GM18909 (cell line): ENCODE data around the gene ZNF497.
"Not testable (repeated sequence)": the region's sequence is repeated elsewhere in the genome, so short reads cannot be mapped to it uniquely, and the experiment has no call there.

Source experiments
- ATAC-seq: cut with Tn5 transposase; IDR thresholded peaks from one replicate; pipeline ENCODE4 v1.9.1; 2021; ENCODE audit warnings: mild to moderate bottlenecking; ENCODE audit not compliant: unreplicated experiment, poor library complexity

Gene ZNF497

DNA sequence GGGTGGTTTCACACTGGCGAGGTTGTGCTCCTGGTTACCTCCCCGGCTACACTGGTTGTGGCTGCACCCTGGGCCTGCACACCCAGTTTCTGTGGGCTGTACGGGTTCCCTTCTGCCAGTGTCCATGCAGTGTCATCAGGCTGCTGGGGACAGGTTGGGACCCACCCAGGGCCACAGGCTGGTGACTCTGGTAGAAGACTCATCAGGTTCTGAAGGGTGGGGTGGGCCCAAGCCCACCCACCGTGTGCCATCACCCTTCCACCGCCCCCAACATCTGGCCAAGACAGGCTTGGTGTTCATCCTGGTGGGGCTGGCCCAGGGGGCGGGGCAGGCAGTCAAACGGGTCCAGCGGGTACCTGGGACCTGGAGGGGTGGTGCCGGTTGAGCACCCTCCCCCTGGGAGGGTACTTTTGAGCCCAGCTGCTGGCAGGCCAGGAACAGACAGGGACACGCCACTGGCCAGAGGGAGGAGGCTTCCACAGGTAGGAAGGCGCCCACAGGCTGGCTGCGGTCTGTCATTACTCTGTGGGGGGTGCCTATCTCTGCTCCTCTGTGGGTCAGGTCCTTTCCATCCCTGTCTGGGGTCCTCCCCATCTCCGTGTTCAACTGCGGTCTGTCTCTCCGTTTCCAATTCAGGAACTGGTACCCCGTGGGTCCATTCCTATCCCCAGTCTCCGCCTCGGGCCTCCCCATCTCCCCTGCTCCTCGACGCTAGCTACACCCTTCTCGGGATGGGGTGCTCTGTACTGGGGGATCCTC lies 32.8 kb upstream of the ZNF497 start, which contains the start of gene RNF225:
Gene RNF225, plus strand, starts transcription at position 437 of the 759 bp plus-strand sequence. CDS start 434 bp downstream, outside the sequence.
- ATAC-seq: no peak

DNA sequence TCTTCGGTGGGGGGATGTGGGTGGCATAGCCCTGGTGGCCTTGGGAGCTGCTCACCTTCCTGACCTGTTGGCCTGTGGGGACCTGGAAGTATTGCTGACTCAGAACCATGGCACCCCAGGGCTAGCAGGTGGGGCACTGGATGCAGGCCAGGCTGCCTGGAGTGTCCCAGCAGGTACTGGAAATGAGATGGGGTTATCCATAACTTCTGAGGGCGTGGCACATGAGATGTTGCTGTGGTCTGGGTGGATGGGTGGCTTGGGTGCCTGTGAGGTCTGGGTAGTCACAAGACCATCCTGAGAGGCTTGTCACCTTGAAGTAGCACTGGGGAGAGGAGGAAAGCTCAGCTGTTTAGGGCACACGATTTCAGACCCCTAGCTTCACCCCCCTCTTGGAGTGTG lies 32.3 kb upstream of the ZNF497 start:
- ATAC-seq: no peak

DNA sequence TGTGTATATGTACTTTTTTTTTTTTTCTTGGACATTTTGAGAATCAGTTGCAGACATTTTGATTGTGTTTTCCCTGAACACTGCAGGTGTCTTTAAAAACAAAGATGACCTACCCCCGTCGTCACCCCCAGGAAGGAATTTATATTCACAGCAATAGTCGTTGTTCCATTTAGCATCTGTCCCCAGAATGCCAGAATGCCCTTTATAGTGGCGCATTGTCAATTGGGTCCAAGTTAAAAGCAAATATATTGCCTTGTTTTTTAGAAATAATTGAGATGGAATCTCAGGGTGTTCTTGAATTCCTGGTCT lies 31.1 kb upstream of the ZNF497 start:
- no peak for ATAC-seq

DNA sequence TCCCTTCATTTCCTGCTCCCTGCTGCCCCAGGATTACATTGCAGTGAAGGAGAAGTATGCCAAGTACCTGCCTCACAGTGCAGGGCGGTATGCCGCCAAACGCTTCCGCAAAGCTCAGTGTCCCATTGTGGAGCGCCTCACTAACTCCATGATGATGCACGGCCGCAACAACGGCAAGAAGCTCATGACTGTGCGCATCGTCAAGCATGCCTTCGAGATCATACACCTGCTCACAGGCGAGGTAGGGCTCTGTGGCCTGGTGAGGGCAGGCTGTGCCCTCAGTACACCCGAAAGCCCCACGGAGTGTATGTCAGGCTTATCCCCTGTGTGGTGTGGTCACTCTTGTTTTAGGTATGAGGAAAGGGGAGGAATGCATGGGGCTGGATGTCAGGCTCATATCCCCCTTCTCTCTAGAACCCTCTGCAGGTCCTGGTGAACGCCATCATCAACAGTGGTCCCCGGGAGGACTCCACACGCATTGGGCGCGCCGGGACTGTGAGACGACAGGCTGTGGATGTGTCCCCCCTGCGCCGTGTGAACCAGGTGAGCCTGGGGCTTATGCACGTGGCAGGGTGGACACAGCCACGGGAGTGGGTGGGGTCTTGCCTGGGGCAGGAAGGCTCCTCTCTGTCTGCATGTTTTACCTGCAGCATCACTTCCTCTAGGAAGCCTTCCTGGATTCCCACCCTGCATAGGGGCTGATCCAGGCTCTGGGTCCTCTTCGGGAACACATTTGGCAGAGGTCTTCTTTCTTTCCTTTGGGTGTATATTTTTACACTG lies 30.6 kb upstream of the ZNF497 start:
- no peak for ATAC-seq

DNA sequence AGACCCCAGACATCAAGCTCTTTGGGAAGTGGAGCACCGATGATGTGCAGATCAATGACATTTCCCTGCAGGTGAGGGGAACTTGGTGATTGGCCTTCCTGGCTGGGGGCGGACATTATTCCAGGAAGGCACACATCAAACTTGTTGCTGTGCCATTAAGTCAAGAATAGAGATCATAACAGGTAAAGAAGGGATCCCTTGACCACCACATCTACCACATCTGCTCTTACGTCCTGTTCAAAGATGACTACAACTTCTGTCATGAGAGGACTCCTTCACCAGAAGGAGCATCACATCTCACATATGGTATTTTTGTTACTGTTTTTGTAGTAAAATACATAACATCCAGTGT lies 25.6 kb upstream of the ZNF497 start:
- no peak for ATAC-seq

DNA sequence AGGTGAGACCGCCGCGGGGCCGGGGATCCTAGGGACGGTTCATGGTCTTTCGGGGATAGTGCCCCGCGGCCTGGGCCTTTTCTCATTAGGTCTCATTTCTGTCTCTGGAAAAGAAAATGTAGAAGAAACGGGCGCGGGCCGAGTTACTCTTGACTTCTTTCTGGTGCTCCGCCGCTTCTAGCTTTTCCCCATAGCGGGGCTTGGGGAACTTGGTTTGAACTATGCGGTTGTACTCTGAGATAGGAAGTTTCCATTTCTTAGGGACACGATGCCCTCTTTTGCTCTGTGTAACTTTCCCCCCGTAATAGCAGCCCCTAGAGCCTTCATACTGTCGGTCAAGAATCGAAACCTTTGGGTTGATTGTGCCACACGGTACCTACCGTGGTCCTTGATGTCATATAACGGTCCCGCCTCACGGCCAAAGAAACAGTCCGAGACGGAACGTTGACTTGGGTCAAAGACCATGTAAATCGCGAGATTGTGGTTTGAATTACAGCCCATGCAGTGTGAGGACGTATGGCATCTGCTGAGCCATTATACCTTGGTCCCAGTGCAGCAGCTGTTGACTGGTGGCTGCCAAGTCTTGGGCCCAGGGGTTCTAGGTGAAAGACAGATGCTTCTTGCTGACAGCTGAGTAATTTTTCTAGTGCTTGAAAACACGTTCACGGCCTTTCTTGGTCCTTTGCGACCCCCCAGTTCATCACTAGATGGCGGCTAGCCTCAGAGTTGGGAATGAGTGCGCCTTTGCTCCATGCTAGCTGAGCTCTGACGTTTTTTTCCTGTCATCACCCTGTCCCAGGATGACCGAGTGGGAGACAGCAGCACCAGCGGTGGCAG lies 25.0 kb upstream of the ZNF497 start:
- ATAC-seq: no peak

DNA sequence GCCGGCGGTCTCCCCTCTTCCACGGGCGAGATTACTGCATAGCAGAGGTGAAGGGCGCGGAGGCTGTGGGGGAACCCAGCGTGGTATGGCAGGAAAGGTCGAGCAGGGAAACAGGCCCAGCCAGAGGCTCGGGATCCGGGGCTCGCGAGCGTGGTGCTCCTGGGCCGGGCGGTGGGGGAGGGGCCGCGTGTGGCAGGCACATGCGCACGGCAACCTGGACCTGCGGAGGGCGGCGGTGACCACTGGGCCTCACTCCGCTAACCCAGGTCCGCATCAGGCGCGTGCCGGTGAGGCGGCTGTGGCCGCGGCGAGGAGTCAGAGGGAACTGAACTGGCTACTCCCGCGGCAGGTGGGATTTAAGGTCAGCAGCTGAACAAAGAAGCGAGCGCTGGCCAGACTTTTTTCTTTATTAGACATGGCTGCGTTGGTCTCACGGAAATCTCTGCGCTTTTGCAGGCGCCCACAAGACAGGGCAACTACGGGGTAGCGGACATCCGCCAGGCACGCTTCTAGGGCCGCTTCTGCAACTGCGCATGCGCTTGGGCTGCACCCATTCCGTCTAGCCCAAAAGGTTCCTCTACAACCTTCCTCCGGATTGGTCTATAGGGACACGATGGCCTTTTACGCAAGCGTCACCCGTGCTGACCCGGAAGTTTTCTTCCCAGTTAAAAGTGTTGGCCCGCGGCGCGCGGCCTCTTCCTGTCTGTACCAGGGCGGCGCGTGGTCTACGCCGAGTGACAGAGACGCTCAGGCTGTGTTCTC lies 24.2 kb upstream of the ZNF497 start, which contains the start of gene RPS5:
Gene RPS5, plus strand, starts transcription at position 694 of the 762 bp plus-strand sequence. CDS start 869 bp downstream, outside the sequence.
- peak; percentile 86 for ATAC-seq

DNA sequence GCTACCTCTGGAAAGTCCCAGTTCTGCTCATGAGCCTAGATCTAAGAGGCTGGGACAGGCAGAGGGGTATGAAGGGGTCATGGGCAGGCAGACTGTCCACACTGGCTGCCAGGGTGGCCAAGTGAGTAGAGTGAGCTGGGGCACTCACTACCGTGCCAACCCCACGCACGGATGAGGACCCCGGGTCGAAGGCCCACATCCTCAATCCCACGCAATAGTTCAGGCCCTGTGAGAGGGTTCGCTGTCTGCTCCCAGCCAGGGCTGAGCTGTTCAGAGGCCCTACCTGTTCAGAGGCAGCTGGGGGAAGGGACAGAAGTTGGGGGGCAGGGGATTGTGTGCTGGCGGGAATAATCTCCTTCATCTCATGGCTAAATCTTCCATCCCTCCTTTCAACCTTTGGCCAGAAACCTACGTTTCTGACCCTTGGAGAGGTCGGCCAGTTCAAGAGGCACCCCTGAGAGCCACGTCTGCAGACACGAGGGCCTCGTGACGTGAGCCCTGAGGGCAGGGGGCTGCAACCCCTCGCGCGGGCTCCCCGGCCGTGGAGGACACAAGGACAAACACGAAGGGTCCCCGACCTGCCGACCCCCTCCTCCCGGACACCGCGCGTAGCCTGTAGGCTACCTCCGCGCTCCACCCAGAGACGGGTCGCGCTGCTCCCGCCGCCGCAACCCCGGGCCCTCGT lies 23.5 kb upstream of the ZNF497 start:
- peak; percentile 12 for ATAC-seq

DNA sequence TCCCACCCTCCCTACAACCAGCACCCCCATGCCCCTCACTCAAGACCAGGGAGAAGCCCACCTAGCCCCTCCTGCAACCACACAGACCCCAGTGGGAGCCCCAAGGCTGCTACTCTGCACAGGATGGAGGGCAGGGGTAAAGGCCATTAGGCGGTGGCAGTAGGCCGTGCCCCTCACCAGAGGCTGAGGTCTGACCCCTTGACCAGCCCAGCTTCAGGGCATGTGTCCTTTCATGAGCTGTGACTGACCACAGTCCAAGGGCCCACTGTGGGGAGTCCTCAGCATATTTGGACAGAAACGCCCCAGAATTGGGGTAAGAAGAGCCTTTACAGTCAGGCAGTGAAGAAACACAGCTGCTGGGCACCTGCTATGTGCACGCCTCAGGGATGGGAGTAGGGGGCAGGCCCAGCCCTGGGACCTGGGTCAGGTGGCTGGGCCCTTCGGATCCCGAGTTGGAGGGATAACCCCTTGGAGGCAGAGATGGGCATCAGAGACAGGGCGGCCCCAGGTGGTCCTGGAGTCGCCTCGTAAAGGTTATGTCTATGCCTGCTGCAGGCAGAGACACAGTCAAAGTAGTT lies 22.9 kb upstream of the ZNF497 start:
- no peak for ATAC-seq

DNA sequence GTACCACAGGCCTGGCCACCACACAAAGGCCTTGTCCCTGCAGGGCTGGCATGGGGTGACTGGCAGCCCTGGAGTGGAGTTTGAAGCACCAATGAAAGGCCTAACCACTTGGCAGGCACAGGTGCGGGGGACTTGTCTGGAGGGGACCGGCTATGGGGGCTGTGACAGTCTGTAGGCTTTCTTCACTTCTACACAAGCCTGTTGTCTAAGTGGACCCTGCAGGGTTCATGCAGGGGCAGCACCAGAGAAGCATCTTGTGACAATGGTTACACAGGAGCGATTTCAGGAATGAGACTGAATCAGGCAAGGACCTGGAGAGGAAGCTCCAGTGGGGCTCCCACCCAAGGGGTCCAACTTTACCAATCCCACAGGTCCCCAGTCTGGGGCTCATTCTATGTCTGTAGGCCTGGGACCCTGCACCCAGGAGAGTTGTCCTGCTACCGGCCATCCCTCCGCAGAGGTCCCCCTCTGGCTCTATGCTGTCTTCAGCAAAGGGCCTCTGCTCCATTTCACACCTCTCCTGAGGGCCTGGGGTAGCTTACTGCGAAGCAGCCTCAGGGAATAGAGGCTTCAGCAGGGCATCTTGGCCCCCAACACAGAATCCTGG lies 20.5 kb upstream of the ZNF497 start:
- no peak for ATAC-seq

DNA sequence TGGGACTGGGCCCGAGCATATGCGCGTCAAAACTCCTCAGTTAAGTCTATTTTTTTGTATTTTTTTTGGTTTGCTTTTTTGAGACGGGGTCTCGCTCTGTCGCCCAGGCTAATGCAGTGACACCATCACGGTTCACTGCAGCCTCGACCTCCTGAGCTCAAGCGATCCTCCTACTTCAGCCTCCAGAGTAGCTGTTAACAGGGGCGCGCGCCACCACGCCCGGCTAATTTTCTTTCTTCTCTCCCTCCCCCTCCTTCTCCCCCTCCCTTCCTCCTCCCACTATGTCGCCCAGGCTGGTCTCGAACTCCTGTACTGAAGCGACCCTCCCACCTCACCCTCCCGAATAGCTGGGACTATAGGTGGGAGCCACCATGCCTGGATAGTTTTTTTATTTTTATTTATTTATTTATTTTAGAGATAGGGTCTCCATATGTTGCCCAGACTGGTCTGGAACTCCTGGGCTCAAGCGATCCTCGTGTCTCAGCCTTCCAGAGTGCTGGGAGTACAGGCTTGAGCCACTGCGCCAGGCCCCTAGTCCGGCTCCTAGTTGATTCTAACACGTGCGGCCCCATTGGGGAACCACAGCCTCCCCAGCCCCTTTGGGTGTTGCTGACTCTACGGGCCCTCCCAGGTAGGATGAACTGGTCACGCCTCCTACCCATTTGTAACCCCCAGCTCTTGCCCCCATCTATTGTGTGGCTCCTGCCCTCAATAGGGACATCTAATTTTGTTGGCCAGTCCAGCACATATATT lies 19.1 kb upstream of the ZNF497 start:
- no peak for ATAC-seq

DNA sequence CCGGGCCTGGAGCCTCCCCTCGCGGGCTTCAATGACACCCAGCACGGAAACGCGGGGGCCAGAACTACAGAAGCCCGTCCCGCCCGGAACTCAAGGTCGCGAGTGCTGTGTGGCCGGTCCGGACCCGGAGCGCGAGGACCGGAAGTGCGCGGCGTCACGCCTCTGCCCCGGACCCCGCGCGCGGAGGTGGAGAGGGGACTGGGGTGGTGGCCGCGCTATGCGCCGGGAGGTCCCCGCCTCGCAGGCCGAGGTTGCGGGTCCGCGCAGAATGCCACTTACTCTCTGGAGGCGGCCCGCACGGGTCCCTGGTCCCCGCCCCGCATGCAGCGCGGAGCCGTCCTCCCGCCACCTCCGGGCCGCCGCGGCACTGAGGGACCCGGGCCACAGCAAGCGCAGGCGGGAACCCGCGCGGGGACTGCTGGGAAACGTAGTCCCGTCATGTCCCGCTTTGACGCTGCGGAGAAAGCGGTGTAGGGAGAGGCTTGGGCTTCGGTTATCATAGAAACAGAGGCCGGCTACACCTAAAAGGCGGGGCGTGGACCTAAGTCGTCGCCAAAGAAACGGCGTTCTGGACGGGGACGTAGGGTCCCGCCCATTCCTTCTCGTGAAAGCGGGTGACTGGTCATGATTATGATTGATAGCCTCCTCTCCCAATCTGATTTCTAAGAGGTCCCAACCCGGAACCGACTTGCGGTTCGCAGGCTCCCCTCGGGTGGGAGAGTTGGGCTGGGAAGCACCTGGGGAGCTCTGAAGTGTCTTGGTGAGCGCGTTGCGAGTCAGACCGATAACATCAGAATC lies 18.3 kb upstream of the ZNF497 start, which contains the start of gene ZNF837:
Gene ZNF837, minus strand, starts transcription at position 369 of the 798 bp plus-strand sequence. CDS start 11,698 bp downstream, outside the sequence.
- ATAC-seq: peak; percentile 85

DNA sequence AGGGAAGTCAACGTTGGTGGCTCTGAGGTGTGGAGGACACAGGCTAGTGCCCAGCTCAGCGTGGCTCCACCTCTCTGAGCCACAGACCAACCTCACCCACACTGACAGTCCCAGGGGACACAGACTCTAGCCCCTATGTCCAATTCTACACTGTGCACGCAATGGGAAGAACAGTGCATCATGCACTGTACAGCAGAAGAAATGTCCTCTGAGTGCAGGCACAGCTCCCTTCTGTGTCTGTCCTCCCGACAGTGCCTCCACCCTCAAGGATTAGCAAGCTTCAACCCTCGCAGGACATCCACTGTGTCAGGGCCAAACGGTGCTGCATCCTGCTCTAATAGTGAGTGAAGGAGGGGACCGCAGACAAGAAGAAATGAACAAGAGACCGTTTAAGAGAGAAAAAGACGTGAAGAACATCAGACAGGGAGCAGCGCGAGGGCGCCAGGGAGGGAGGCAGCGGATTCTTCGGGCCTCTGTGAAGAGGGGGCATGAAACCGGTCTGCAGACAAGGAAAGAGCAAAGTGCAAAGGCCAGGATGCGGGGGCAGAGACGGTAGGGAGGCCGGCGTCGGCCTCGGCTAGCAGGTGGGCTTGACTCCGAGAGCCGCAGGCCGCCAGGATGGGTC lies 17.6 kb upstream of the ZNF497 start:
- peak; percentile 6 for ATAC-seq

DNA sequence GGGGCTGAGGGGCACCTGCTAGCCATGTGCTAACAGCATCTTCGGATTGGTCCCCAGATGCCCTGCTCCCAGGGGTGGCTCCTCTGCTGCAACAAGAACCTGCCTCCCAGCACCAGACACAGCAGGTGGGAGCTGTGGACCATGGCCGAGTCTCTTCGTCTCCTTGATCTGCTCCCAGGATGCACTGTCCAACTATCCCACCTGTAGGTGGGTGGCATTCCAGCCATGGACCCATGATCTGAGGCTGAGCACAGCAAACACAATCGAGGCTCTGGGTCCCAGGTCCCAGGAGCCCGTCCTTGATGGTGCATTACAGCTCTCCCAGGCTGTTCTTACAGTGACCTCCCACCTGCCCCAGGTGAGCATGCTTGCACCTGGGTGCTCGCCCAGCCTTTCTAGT lies 16.7 kb upstream of the ZNF497 start:
- no peak for ATAC-seq

DNA sequence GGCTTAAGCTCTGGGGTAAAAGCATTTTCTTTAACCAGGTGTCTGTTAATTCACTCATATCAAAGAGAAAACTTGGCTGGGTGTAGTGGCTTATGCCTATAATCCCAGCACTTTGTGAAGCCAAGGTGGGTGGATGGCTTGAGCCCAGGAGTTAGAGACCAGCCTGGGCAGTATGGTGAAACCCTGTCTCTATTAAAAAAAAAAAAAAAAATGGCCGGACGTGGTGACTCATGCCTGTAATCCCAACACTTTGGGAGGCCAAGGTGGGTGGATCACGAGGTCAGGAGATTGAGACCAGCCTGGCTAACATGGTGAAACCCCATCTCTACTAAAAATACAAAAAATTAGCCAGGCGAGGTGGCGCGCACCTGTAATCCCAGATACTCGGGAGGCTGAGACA lies 14.2 kb upstream of the ZNF497 start:
- not testable (repeated sequence) for ATAC-seq

DNA sequence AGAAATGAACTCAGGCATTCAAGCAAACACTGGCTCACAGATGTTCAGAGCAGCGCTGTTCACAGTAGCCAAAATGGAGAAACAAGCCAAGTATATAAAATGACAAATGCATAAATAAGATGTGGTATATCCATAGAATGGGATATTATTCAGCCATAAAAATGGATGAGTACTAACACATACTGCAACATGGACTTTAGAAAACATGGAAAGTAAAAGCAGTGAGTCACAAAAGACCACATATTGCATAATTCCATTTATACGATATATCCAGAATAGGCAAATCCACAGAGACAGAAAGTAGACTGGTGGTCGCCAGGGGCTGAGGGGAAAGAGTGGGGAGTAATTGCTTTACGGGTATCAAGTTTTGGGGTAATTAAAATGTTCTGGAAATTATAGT lies 11.6 kb upstream of the ZNF497 start:
- ATAC-seq: no peak
